GM15510 (cell line): ENCODE measurements around the gene MYO7B.

Experiments used
- POLR2A ChIP-seq: IDR thresholded peaks from 3 replicates; pipeline ENCODE4 v1.6.1; 2011; ENCODE audit warnings: borderline replicate concordance; ENCODE audit not compliant: insufficient read length; ENCODE audit errors: extremely low read depth

MYO7B gene

GRCh38 chr2:127563458-127564428 lies 28.3 kb downstream of the MYO7B start:
- TF ChIP-seq POLR2A, result no peak

GRCh38 chr2:127564429-127565260 lies 29.2 kb downstream of the MYO7B start:
- no peak for TF ChIP-seq POLR2A

- no peak for TF ChIP-seq POLR2A
Observed at GRCh38 chr2:127565261-127566138, 30.0 kb downstream of the MYO7B start.

GRCh38 chr2:127566139-127566417 lies 30.6 kb downstream of the MYO7B start:
- no peak for TF ChIP-seq POLR2A

- no peak for TF ChIP-seq POLR2A
Observed at GRCh38 chr2:127566576-127566975, 31.1 kb downstream of the MYO7B start.

- no peak for TF ChIP-seq POLR2A
Observed at GRCh38 chr2:127567351-127567854, 31.9 kb downstream of the MYO7B start.

- no peak for TF ChIP-seq POLR2A
Observed at GRCh38 chr2:127568128-127568527, 32.6 kb downstream of the MYO7B start.

- no peak for TF ChIP-seq POLR2A
Observed at GRCh38 chr2:127569666-127570065, 34.2 kb downstream of the MYO7B start.

- TF ChIP-seq POLR2A, result no peak
Observed at GRCh38 chr2:127570282-127571250, 35.1 kb downstream of the MYO7B start.

- no peak for TF ChIP-seq POLR2A
Observed at GRCh38 chr2:127572841-127573240, 37.4 kb downstream of the MYO7B start.

- no peak for TF ChIP-seq POLR2A
Observed at GRCh38 chr2:127573298-127573697, 37.8 kb downstream of the MYO7B start.

- TF ChIP-seq POLR2A, result no peak
Observed at GRCh38 chr2:127573771-127574170, 38.3 kb downstream of the MYO7B start.

GRCh38 chr2:127574656-127575055 lies 39.2 kb downstream of the MYO7B start:
- no peak for TF ChIP-seq POLR2A
